Measurements from ENCODE around the gene TRAK2.
"Not testable (repeated sequence)": the region's sequence is repeated elsewhere in the genome, so short reads cannot be mapped to it uniquely, and the experiment has no call there.

TRAK2 gene

DNA sequence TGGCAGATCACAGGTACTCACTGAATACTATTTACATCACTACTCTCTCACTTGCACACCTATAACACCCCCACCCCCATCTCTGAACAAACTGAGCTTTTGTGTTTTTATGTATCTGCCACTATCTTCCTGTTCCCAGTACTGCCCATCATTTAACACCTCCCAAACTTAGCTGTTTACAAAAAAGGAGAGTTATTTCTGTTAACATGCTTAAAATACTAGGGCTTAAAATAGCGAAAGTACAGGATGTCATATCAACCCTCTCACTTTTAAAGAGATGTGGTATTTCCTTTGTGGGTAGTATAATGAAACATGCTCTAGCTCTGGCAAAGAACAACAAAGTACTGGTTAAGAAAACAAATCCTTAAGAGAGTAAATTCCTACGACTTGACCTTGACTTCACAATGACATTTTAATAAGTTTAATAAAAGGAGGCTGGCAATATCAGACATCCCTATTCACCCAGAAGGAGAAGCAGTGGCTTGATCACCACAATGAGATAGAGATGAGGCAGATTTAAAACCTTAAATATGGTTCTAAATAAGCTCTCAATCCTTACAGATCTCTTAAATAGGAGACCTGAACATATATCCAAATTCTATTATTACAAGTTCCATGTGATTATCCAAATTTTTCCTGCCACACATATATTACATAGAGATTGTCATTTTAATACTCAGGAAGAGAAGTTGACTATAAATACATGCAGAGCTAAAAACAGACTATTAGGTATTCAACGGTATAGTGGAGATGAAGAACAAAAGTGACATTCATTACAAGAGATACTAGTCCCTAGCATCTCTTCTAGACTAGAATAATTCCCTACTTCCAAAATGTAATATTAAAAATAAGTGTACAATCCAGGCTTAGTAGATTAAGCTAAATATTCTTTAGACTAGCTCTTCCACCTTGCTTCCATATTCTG is 36.9 kb downstream of the TRAK2 start:
- DNase-seq (ENCODE audit: low read depth in 3 of 3), result no peak

DNA sequence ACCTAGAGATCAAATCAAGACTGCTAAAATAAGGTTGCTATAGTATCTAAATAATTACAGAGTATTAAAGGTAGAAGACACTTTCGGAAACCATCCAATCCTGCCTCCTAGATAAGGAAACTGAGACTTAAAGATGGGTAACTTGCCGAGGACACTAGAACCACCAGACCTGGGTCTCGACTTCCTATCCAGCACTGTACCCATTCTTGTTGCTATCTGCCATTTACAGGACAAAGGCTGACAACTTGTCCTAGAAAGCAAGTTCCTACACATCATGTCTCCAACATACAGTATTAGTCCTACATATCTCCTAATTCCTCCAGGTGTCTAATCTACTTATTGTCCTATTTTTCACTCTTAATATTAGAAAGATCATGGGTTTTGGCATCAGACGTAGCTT is 37.7 kb downstream of the TRAK2 start:
- DNase-seq (ENCODE audit: low read depth in 3 of 3), result no peak

DNA sequence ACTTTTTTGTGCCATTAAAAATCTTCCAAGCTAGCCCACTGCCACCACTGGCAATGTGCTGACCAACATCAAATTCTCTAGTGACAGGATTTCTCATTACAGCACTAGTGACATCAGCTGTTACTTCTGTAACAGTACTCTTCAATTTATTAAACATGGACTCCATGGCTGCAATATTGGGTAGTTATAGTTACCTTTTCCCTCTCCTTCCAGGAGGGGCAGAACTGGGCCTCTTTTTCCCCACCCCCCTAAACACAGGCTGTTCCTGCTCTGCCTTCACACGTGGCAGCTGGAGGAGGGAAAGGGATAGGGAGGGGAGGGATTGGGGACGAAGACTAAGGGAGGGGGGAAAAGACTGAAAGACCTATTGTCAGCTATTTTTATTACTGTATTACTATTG is 38.1 kb downstream of the TRAK2 start:
- no peak for DNase-seq (ENCODE audit: low read depth in 3 of 3)

- no peak for DNase-seq (ENCODE audit: low read depth in 3 of 3)
Observed at GRCh38 chr2:201411421-201411820, 39.8 kb downstream of the TRAK2 start.

GRCh38 chr2:201408931-201409330 is 42.3 kb downstream of the TRAK2 start:
- DNase-seq (ENCODE audit: low read depth in 3 of 3), result no peak

DNA sequence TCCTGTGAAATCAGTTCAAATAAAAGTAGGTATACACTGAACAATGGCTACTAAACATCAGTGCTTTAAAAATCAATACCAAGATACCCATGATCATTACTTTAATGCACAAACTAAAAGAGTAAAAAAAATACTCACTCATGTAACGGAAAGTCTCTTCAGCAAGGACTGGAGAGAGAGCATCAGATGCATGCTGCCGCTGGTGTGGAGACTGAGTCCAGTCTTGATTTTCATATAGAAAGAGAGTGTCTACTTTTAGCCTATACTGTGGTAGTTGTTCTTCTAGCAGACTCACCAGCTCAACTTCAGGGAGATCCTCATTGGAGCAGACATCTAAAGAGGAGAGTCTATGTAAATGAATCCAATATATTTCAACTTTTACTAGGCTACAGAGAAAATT is 44.0 kb downstream of the TRAK2 start:
- DNase-seq (ENCODE audit: low read depth in 3 of 3), result no peak

GRCh38 chr2:201406077-201406662 is 45.1 kb downstream of the TRAK2 start:
- DNase-seq (ENCODE audit: low read depth in 3 of 3), result no peak

DNA sequence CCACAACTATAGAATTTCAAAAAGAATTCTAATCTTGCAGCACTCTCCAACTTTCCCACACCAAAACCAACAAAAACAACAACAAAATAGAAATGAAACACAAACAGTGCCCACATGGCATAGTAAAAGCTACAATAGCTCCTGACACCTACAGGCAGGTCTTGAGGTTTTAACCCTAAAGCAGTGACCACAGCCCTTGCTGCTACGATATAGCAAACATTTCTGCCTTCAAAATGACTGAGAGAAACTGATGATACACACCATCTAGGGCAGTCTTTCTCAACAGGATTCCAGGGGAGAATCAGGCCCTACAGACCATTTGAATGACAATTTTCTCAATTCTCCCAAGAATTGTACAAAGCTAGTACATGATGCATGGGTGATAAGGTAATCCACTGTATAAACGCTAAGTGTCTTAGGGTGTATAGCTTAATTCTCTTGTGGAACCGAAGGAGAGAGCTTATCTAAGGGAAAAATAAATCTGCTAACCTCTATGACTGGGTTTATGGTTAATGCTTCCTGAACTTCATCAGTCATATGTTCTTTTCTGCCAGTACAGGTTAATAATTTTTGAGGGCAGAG is 46.5 kb downstream of the TRAK2 start:
- DNase-seq (ENCODE audit: low read depth in 3 of 3), result no peak

GRCh38 chr2:201403880-201404279 is 47.4 kb downstream of the TRAK2 start:
- no peak for DNase-seq (ENCODE audit: low read depth in 3 of 3)

DNA sequence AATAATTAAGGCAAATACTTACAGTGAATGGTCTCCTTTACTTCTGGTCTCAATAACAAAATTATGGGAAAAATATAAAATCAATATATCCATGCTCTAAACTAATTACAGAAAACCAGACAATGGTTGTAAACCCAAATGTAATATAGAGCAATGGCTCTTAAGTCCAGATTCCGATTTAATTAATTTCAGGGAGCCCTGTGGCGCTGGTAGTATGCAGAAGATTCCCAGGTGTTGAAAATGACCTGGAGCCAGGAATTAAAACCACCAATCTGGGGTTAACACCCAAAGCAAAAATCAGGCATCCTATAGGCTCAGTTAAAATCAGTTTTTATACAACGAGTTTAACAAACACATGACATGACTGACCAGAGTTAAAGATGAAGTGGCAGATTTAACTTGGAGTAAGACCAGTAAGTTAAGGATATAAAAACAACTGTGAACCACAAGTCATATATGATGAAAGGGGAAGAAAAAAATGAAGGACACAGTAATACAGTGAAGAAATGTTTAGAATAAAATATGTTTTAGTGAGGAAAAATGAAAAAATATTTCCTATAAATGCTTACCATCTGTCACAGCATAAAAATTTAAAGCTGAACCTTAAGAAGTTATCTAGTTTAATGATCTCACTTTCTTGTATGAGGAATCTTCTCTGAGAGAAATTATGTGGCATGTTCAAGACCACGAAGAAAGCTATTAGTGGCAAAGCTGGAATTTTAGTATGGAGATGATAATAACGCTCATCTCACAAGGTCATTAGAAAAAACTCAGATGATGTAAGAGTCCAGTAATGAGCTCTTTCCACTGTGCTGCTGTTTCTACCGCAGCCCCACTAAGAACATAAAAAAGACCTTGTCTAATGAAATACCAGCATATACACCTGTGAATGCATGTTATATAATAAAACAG is 48.4 kb downstream of the TRAK2 start:
- no peak for DNase-seq (ENCODE audit: low read depth in 3 of 3)

- DNase-seq (ENCODE audit: low read depth in 3 of 3), result no peak
Observed at GRCh38 chr2:201401815-201402214, 49.4 kb downstream of the TRAK2 start.

DNA sequence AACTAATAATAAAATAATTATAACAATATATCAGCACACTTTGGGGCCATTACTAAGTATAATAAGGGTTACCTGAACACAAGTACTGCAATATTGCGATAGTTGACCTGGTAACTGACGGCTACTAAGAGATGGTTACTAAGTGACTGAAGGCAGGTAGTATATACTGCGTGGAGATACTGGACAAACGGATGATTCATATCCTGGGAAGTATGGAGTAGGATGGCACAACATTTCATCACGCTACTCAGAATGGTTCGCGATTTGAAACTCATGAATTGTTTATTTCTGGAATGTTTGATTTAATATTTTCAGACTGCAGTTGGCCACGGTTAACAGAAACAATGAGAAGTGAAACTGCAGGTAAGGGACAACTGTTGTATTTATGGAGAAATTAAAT is 54.7 kb downstream of the TRAK2 start:
- DNase-seq (ENCODE audit: low read depth in 3 of 3), result no peak

- no peak for DNase-seq (ENCODE audit: low read depth in 3 of 3)
Observed at GRCh38 chr2:201383136-201383535, 68.1 kb downstream of the TRAK2 start.

DNA sequence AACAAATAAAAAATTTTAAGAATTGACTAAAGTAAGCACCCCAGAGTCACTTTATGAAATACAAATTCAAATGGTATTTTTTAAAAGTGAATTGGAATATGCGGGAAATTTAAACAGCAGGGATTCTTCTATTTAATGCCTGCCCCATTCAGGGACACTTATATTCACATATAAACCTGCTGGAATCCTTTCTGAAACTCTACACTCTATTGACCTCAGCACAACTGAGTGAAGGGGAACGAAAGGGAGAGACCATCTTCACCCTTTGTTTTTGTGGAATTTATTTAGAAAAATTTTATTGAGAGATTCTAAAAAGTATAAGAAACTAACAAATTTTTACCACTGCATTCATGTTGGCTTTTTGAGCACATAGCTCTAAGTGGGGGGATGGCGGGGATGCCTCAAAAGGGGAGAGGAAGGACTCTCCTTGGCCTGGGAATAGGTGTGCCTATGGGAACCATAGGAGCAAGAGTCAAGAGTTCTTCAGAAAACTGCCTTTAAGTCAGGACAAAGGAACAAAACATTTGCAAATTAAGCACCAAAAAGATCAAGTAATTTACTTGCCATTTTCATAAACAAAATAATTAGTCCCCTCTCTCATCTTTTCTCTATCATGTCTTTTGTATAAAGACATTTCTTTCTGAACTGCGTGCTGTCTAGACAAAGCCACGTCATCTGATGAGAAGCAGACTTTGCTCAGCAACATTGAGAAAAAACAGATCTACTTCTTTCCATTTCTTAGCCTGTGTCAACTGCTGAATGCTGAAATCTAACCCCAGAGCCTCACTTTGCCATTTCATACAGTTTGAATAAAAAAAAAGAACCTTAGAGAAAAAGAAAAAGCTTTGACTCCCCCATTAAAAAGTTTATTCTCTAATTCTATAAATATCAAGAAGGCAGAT is 72.5 kb downstream of the TRAK2 start:
- no peak for DNase-seq (ENCODE audit: low read depth in 3 of 3)

GRCh38 chr2:201377218-201377617 is 74.0 kb downstream of the TRAK2 start:
- DNase-seq (ENCODE audit: low read depth in 3 of 3), result no peak

DNA sequence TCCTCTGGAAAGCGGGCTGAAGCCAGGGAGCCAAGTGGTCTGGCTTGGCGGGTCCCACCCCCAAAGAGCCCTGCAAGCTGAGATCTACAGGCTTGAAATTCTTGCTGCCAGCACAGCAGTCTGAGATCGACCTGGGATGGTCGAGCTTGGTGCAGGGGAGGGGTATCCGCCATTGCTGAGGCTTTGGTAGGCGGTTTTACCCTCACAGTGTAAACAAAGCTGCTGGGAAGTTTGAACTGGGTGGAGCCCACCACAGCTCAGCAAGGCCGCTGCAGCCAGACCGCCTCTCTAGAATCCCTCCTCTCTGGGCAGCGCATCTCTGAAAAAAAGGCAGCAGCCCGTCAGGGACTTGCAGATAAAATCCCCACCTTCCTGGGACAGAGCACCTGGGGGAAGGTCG is 81.5 kb downstream of the TRAK2 start:
- no peak for DNase-seq (ENCODE audit: low read depth in 3 of 3)

- DNase-seq (ENCODE audit: low read depth in 3 of 3), result not testable (repeated sequence)
Observed at GRCh38 chr2:201369318-201369717, 81.9 kb downstream of the TRAK2 start.

DNA sequence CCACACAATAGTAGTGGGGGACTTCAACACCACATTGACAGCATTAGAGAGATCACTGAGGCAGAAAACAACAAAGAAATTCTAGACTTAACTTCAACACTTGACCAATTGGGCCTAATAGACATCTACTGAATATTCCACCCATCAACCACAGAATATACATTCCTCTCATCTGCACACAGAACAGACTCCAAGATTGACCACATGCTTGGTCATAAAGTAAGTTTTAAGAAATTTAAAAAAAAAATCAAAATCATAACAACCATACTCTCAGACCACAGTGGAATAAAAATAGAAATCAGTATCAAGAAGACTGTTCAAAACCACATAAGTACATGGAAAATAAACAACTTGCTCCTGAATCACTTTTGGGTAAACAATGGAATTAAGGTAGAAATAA is 85.1 kb downstream of the TRAK2 start:
- no peak for DNase-seq (ENCODE audit: low read depth in 3 of 3)

DNA sequence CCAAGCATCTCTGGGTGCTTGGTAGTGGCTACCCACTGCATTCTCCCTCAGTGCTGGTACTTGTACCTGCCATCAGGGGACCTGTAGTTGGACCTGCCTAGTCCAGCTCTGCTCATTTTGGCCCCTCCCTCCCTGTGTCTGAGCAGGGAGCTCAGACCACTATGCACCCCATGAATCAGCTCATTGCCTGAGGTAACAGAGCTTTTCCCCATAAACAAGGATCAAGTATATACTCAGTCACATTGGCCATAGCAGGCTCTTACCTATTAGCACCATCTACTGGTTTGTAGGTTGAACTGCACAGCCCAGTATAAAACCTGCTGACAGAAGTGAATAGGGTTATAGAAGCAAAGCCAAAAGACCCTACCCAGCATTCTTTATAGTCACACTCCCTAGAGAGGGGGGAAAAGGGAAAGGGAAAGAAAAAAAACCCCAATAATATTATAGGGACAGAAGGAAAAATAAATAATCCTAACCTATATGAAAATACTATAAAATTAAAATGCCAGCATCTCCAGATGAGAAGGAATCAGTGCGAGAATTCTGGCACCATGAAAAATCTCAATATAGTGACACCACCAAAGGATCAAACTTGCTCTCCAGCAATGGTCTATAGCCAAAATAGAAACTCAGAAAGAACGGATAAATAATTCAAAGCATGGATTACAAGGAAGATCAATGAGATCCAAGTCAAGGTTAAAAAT is 87.2 kb downstream of the TRAK2 start:
- no peak for DNase-seq (ENCODE audit: low read depth in 3 of 3)

DNA sequence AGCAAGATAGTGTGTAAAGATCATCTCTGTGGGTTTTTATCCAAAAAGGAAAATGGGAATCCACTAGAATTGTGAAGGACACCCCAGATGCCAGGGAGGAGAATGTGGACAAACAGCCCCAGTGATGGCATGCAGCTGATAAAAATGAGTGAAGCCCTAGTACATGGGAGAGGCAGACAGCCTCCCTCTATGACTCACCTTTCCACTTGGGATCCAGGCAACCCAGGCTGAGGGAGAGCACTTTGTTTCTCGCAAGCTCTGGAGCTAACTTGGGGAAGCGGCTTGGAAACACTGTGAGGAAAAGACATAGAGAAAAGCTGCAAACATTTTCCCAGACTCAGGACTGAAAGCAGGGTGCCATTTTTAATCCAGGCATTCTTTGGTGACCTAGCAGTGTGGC is 88.9 kb downstream of the TRAK2 start:
- no peak for DNase-seq (ENCODE audit: low read depth in 3 of 3)
